Measurements from ENCODE around the gene RBM19. TPM values are rescaled to one million over a fixed set of nuclear protein-coding genes. Genes with fewer than 3 reads are reported as not detected.

The RBM19 gene
- total and polyA plus RNA-seq, 2 of the 4 experiments (the other 2 are of a cell fraction): 18.7 to 19.2 TPM

GRCh38 chr12:113842699-113843098 lies 123.4 kb downstream of the RBM19 start:
- no peak for TF ChIP-seq MAFK (IDR thresholded peaks at IDR 0.05; ENCODE audit: low read depth, low read length)
- no peak for TF ChIP-seq BHLHE40 (IDR thresholded peaks at IDR 0.05; ENCODE audit: low read depth, low read length)
- TF ChIP-seq MXI1 (IDR thresholded peaks at IDR 0.05; ENCODE audit: borderline replicate concordance, low read depth, low read length): no peak
- no peak for TF ChIP-seq ELK1 (IDR thresholded peaks at IDR 0.05; ENCODE audit: borderline replicate concordance, low read depth, low read length)
- TF ChIP-seq USF2 (IDR thresholded peaks at IDR 0.05; ENCODE audit: low read depth, low read length): no peak
- TF ChIP-seq MAZ (IDR thresholded peaks at IDR 0.05; ENCODE audit: borderline replicate concordance, low read depth, low read length): no peak
- Histone ChIP-seq H3K4me3 (ENCODE audit: insufficient read depth, low read depth, low read length) (no peak overlapping the region), H2BK20ac (ENCODE audit: low read depth, low read length) (no peak overlapping the region), H4K91ac (ENCODE audit: insufficient read depth, low read depth, low read length) (no peak overlapping the region), H3K27me3 (ENCODE audit: control insufficient read depth, insufficient read depth, low read length) (no peaks in the 10 kb centered on the region), H3K18ac (ENCODE audit: low read depth, low read length) (no peak overlapping the region), H4K20me1 (ENCODE audit: insufficient read depth, low read length) (no peaks in the 10 kb centered on the region), H2AK5ac (ENCODE audit: low read depth, low read length) (no peak overlapping the region), H2AFZ (replicated peaks; ENCODE audit: low read length, poor library complexity) (no peak overlapping the region), H2BK5ac (ENCODE audit: low read depth, low read length, poor library complexity, severe bottlenecking) (no peak overlapping the region), H2BK120ac (ENCODE audit: low read depth, low read length) (no peak overlapping the region), H3K79me1 (ENCODE audit: low read depth in 1 of 2, low read length in 2 of 2) (no peaks in the 10 kb centered on the region), H2BK15ac (ENCODE audit: low read depth, low read length) (no peak overlapping the region), H3K4me2 (ENCODE audit: low read depth, low read length) (no peak overlapping the region), H3K9me1 (ENCODE audit: insufficient read depth, low read length) (peaks cover 5% of the 10 kb centered on the region; the same call in 1 of the 2 replicates), H4K8ac (ENCODE audit: low read depth in 2 of 2, low read length in 2 of 2) (no peak overlapping the region), H3K23ac (ENCODE audit: low read depth, low read length) (no peak overlapping the region), H4K5ac (ENCODE audit: low read depth, low read length) (no peak overlapping the region), H3K4me1 (ENCODE audit: control insufficient read depth, insufficient read depth, low read length) (peaks cover 3% of the 10 kb centered on the region; the same call in 1 of the 2 replicates), H3K9me3 (ENCODE audit: control insufficient read depth, insufficient read depth, low read length) (no peaks in the 10 kb centered on the region), H3K27ac (ENCODE audit: insufficient read depth, low read length) (no peak overlapping the region), H3K14ac (replicated peaks; ENCODE audit: low read depth, low read length) (no peak overlapping the region), H2AK9ac (replicated peaks; ENCODE audit: low read depth, low read length, poor library complexity) (no peak overlapping the region), H3K36me3 (ENCODE audit: control insufficient read depth, insufficient read depth, low read length) (peaks cover 6% of the 10 kb centered on the region), H3K4ac (ENCODE audit: low read depth, low read length) (no peak overlapping the region), H3K56ac (ENCODE audit: extremely low read depth, insufficient read depth, low read length) (no peak overlapping the region), H3K9ac (ENCODE audit: low read depth, low read length) (no peak overlapping the region)
- DNase-seq (no peak), ATAC-seq (ENCODE audit: low read depth) (no peak)
- no TSS peak for BruUV-seq (replicated peaks)
- POLR2A ChIA-PET (ENCODE audit: unreplicated experiment): no interaction called here
- intact Hi-C loops (cut with micrococcal nuclease) (no loop called here), dilution Hi-C loops (cut with HindIII; ENCODE audit: low sequenced_read_pairs, unreplicated experiment) (no loop called here), in situ Hi-C loops (cut with MboI; ENCODE audit: low sequenced_read_pairs) (no loop called here)
- CTCF ChIA-PET: no interaction called here
- WGBS, 2 experiments (ENCODE audit: extremely low coverage in 2 of 2, insufficient read length in 1 of 2): 100% methylated on average over 3 of the region's 4 CpGs; no CpG with 5 or more reads in 1 of the 2 experiments
